ENCODE data around the gene ABLIM3. TPM values are rescaled to one million over a fixed set of nuclear protein-coding genes. Genes with fewer than 3 reads are reported as not detected.

Gene ABLIM3
- total RNA-seq, 1 experiment from 2014 or later: 12.9 TPM

DNA sequence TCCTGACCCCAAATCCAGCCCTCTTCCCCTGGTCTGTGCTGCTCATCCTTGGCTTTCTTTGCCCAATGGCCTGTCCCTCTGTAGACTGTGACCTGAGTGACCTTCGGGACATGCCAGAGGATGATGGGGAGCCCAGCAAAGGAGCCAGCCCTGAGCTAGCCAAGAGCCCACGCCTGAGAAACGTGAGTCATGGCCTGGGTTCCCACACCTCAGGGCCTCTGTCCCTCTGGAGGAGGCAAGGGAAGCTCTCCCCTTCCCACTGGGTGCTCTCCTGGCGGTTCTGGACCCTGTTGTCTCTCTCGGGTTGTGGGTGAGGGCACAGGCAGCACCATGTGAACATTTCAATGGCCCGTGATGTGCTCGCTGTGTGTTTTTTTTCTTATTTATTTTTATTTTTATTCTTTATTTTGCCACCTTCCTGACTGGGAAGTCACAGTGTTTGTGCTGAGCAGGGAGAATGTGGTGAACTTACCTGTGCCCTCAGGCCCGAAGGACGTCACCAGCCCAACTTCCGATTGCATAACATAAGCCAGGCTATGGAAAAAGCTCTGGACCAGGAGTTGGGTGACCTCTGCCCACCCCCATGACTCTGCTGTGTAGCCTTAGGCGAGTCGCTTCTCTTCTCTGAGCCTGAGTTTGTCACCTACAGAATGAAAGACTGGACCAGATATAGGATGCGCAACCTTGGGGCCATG lies 159.9 kb downstream of the ABLIM3 start:
- Histone ChIP-seq H3K36me3 (ENCODE audit: control insufficient read depth, insufficient read depth, low read length) (no peaks in the 10 kb centered on the region), H3K27ac (ENCODE audit: low read length) (no peak overlapping the region), H3K27me3 (ENCODE audit: control insufficient read depth, insufficient read depth, low read length) (no peaks in the 10 kb centered on the region), H3K4me1 (ENCODE audit: control insufficient read depth, insufficient read depth, low read length) (no peaks in the 10 kb centered on the region), H3K9me3 (ENCODE audit: control insufficient read depth, insufficient read depth, low read depth, low read length) (no peaks in the 10 kb centered on the region), H3K4me3 (ENCODE audit: low read depth in 2 of 2, low read length in 2 of 2) (no peak overlapping the region)
- BruUV-seq (replicated peaks): no TSS peak
- in situ Hi-C loops (cut with HindIII; ENCODE audit: low pct_unique_long_range_greater_than_20kb, low sequenced_read_pairs): no loop called here
- CTCF ChIA-PET: no interaction called here
- TF ChIP-seq, protein P1, sequence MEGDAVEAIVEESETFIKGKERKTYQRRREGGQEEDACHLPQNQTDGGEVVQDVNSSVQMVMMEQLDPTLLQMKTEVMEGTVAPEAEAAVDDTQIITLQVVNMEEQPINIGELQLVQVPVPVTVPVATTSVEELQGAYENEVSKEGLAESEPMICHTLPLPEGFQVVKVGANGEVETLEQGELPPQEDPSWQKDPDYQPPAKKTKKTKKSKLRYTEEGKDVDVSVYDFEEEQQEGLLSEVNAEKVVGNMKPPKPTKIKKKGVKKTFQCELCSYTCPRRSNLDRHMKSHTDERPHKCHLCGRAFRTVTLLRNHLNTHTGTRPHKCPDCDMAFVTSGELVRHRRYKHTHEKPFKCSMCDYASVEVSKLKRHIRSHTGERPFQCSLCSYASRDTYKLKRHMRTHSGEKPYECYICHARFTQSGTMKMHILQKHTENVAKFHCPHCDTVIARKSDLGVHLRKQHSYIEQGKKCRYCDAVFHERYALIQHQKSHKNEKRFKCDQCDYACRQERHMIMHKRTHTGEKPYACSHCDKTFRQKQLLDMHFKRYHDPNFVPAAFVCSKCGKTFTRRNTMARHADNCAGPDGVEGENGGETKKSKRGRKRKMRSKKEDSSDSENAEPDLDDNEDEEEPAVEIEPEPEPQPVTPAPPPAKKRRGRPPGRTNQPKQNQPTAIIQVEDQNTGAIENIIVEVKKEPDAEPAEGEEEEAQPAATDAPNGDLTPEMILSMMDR (IDR thresholded peaks at IDR 0.05): no peak
- TF ChIP-seq POLR2AphosphoS5 (IDR thresholded peaks at IDR 0.05; ENCODE audit: low read depth, low read length): no peak
- TF ChIP-seq, protein P2, sequence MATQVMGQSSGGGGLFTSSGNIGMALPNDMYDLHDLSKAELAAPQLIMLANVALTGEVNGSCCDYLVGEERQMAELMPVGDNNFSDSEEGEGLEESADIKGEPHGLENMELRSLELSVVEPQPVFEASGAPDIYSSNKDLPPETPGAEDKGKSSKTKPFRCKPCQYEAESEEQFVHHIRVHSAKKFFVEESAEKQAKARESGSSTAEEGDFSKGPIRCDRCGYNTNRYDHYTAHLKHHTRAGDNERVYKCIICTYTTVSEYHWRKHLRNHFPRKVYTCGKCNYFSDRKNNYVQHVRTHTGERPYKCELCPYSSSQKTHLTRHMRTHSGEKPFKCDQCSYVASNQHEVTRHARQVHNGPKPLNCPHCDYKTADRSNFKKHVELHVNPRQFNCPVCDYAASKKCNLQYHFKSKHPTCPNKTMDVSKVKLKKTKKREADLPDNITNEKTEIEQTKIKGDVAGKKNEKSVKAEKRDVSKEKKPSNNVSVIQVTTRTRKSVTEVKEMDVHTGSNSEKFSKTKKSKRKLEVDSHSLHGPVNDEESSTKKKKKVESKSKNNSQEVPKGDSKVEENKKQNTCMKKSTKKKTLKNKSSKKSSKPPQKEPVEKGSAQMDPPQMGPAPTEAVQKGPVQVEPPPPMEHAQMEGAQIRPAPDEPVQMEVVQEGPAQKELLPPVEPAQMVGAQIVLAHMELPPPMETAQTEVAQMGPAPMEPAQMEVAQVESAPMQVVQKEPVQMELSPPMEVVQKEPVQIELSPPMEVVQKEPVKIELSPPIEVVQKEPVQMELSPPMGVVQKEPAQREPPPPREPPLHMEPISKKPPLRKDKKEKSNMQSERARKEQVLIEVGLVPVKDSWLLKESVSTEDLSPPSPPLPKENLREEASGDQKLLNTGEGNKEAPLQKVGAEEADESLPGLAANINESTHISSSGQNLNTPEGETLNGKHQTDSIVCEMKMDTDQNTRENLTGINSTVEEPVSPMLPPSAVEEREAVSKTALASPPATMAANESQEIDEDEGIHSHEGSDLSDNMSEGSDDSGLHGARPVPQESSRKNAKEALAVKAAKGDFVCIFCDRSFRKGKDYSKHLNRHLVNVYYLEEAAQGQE (IDR thresholded peaks at IDR 0.05; ENCODE audit: insufficient read depth in 1 of 2, low read depth in 2 of 2, low read length in 1 of 2): no peak
- no peak for TF ChIP-seq SIN3A (IDR thresholded peaks at IDR 0.05; ENCODE audit: borderline replicate concordance, insufficient read depth, low read depth, low read length)
- no peak for TF ChIP-seq TCF7L2 (IDR thresholded peaks at IDR 0.05; ENCODE audit: low read depth, low read length)
- DNase-seq (ENCODE audit: low read depth, low spot score) (no peak), ATAC-seq (no peak)
- intact Hi-C loops (cut with micrococcal nuclease; ENCODE audit: unreplicated experiment): no loop called here
- POLR2A ChIA-PET: no interaction called here

DNA sequence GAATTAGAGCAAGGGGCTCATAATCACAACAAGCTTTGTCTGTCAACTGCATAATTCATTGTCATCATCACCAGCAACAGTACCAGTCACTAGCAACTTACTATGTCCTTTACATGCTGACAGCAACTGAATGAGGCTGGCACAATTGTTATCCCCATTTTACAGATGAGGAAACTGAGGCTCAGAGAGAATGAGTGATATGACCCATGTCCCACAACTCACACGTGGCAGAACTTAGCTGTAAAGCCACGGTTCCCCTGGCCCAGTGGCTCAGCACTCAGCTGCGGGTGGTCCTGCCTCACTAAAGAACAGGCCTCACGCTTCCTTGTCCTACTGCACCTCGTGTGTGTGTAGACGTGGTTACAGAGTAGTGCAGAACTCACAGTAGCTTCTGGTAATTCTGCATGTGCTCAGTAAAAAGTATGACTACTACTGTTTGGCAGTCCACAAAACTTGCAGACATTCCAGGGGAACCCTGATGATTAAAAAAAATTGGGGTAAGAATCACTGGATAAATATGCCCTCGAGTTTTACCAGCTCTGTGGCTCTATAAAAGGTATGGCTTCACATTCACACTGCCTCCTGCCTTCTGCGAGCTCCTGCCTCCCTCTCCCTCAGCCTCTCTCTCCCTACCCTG lies 160.6 kb downstream of the ABLIM3 start:
- no peaks in the 10 kb centered on the region for H3K9me3 ChIP-seq (ENCODE audit: control insufficient read depth, insufficient read depth, low read depth, low read length)
- no peaks in the 10 kb centered on the region for H3K4me1 ChIP-seq (ENCODE audit: control insufficient read depth, insufficient read depth, low read length)
- no peak for ATAC-seq
- H3K4me3 ChIP-seq (ENCODE audit: low read depth in 2 of 2, low read length in 2 of 2): no peak overlapping the region
- DNase-seq (ENCODE audit: low read depth, low spot score): no peak
- BruUV-seq (replicated peaks): no TSS peak
- H3K27me3 ChIP-seq (ENCODE audit: control insufficient read depth, insufficient read depth, low read length): no peaks in the 10 kb centered on the region
- intact Hi-C loops (cut with micrococcal nuclease; ENCODE audit: unreplicated experiment): no loop called here
- H3K27ac ChIP-seq (ENCODE audit: low read length): no peak overlapping the region
- ChIA-PET POLR2A (no interaction called here), CTCF (no interaction called here)
- H3K36me3 ChIP-seq (ENCODE audit: control insufficient read depth, insufficient read depth, low read length): no peaks in the 10 kb centered on the region
- in situ Hi-C loops (cut with HindIII; ENCODE audit: low pct_unique_long_range_greater_than_20kb, low sequenced_read_pairs): no loop called here
- TF ChIP-seq, protein P2 (IDR thresholded peaks at IDR 0.05; ENCODE audit: insufficient read depth in 1 of 2, low read depth in 2 of 2, low read length in 1 of 2): no peak
- TF ChIP-seq SIN3A (IDR thresholded peaks at IDR 0.05; ENCODE audit: borderline replicate concordance, insufficient read depth, low read depth, low read length): no peak
- no peak for TF ChIP-seq TCF7L2 (IDR thresholded peaks at IDR 0.05; ENCODE audit: low read depth, low read length)
- no peak for TF ChIP-seq POLR2AphosphoS5 (IDR thresholded peaks at IDR 0.05; ENCODE audit: low read depth, low read length)
- TF ChIP-seq, protein P1 (IDR thresholded peaks at IDR 0.05): no peak

Data from Panc1 (cell line).